ENCODE results near the gene MRPL39. TPM values are rescaled to one million over a fixed set of nuclear protein-coding genes. Genes with fewer than 3 reads are reported as not detected.

The MRPL39 gene
- total and polyA plus RNA-seq, 2 of the 4 experiments (the other 2 are of a cell fraction): 15.2 to 20.6 TPM

DNA sequence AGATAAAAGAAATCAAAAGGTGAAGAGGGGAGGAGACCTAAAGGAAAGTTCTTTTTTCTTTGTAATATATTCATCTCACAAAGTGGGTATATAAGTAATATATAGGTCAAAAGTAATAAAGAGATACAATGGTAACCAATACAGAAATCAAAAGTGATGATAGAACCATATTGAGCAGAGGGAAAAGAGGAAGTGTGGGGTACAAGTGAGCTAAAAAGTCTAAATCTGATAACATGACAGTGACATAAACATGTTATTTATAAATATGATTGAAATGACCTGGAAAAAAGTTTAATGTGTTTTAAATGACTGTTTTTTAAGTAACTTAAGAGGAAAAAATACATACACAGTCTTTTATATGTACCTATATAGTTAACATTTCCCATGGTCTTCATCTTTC, 70.5 kb downstream of the MRPL39 start:
- Histone ChIP-seq H3K23ac (ENCODE audit: low read depth, low read length) (no peak overlapping the region), H3K4ac (ENCODE audit: low read depth, low read length) (no peak overlapping the region), H3K4me2 (ENCODE audit: low read depth, low read length) (no peak overlapping the region), H3K9me1 (ENCODE audit: insufficient read depth, low read length) (no peaks in the 10 kb centered on the region), H3K14ac (replicated peaks; ENCODE audit: low read depth, low read length) (no peak overlapping the region), H4K5ac (ENCODE audit: low read depth, low read length) (no peak overlapping the region), H3K36me3 (ENCODE audit: control insufficient read depth, insufficient read depth, low read length) (no peaks in the 10 kb centered on the region), H3K79me1 (ENCODE audit: low read depth in 1 of 2, low read length in 2 of 2) (no peaks in the 10 kb centered on the region), H2BK20ac (ENCODE audit: low read depth, low read length) (no peak overlapping the region), H2AK9ac (replicated peaks; ENCODE audit: low read depth, low read length, poor library complexity) (no peak overlapping the region), H4K8ac (ENCODE audit: low read depth in 2 of 2, low read length in 2 of 2) (no peak overlapping the region), H3K18ac (ENCODE audit: low read depth, low read length) (no peak overlapping the region), H2BK120ac (ENCODE audit: low read depth, low read length) (no peak overlapping the region), H3K4me1 (ENCODE audit: control insufficient read depth, insufficient read depth, low read length) (no peaks in the 10 kb centered on the region), H3K56ac (ENCODE audit: extremely low read depth, insufficient read depth, low read length) (no peak overlapping the region), H4K20me1 (ENCODE audit: insufficient read depth, low read length) (no peaks in the 10 kb centered on the region), H2BK5ac (ENCODE audit: low read depth, low read length, poor library complexity, severe bottlenecking) (no peak overlapping the region), H4K91ac (ENCODE audit: insufficient read depth, low read depth, low read length) (no peak overlapping the region), H3K27ac (ENCODE audit: insufficient read depth, low read length) (no peak overlapping the region), H2AFZ (replicated peaks; ENCODE audit: low read length, poor library complexity) (no peak overlapping the region), H3K27me3 (ENCODE audit: control insufficient read depth, insufficient read depth, low read length) (no peaks in the 10 kb centered on the region), H2AK5ac (ENCODE audit: low read depth, low read length) (no peak overlapping the region), H3K4me3 (ENCODE audit: insufficient read depth, low read depth, low read length) (no peak overlapping the region), H2BK15ac (ENCODE audit: low read depth, low read length) (no peak overlapping the region), H3K9me3 (ENCODE audit: control insufficient read depth, insufficient read depth, low read length) (no peaks in the 10 kb centered on the region; the same call in 1 of the 2 replicates), H3K9ac (ENCODE audit: low read depth, low read length) (no peak overlapping the region)
- ChIA-PET CTCF (no interaction called here), POLR2A (ENCODE audit: unreplicated experiment) (no interaction called here)
- no peak for TF ChIP-seq NFE2L2 (IDR thresholded peaks at IDR 0.05; ENCODE audit: low read depth, low read length)
- TF ChIP-seq MAFK (IDR thresholded peaks at IDR 0.05; ENCODE audit: low read depth, low read length): no peak
- TF ChIP-seq, protein P1, sequence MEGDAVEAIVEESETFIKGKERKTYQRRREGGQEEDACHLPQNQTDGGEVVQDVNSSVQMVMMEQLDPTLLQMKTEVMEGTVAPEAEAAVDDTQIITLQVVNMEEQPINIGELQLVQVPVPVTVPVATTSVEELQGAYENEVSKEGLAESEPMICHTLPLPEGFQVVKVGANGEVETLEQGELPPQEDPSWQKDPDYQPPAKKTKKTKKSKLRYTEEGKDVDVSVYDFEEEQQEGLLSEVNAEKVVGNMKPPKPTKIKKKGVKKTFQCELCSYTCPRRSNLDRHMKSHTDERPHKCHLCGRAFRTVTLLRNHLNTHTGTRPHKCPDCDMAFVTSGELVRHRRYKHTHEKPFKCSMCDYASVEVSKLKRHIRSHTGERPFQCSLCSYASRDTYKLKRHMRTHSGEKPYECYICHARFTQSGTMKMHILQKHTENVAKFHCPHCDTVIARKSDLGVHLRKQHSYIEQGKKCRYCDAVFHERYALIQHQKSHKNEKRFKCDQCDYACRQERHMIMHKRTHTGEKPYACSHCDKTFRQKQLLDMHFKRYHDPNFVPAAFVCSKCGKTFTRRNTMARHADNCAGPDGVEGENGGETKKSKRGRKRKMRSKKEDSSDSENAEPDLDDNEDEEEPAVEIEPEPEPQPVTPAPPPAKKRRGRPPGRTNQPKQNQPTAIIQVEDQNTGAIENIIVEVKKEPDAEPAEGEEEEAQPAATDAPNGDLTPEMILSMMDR (conservative IDR thresholded peaks at IDR 0.05; ENCODE audit: low read depth, low read length): no peak
- TF ChIP-seq, protein P2, sequence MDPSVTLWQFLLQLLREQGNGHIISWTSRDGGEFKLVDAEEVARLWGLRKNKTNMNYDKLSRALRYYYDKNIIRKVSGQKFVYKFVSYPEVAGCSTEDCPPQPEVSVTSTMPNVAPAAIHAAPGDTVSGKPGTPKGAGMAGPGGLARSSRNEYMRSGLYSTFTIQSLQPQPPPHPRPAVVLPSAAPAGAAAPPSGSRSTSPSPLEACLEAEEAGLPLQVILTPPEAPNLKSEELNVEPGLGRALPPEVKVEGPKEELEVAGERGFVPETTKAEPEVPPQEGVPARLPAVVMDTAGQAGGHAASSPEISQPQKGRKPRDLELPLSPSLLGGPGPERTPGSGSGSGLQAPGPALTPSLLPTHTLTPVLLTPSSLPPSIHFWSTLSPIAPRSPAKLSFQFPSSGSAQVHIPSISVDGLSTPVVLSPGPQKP (IDR thresholded peaks at IDR 0.05; ENCODE audit: borderline replicate concordance, low read depth, low read length): no peak
- no peak for TF ChIP-seq CHD1 (IDR thresholded peaks at IDR 0.05; ENCODE audit: low read depth, low read length)
- ATAC-seq (ENCODE audit: low read depth) (no peak), DNase-seq (no peak)
- dilution Hi-C loops (cut with HindIII; ENCODE audit: low sequenced_read_pairs, unreplicated experiment): no loop called here
- BruUV-seq (replicated peaks): no TSS peak
- in situ Hi-C loops (cut with MboI; ENCODE audit: low sequenced_read_pairs): no loop called here
- intact Hi-C loops (cut with micrococcal nuclease): no loop called here
